Measurements from ENCODE around the gene OTOG. TPM values are rescaled to one million over a fixed set of nuclear protein-coding genes. Genes with fewer than 3 reads are reported as not detected.

OTOG gene
- total RNA-seq, 1 donor from 2014 or later, result not detected

GRCh38 chr11:17572791-17573460 is 25.9 kb downstream of the OTOG start:
- H3K27ac Mint-ChIP-seq (ENCODE audit: unreplicated experiment), result no peak overlapping the region
- H3K27me3 Mint-ChIP-seq (ENCODE audit: low read depth), result peaks cover 30% of the 10 kb centered on the region
- no peak overlapping the region for H3K4me3 Mint-ChIP-seq (ENCODE audit: unreplicated experiment)
- no peaks in the 10 kb centered on the region for H3K4me1 Mint-ChIP-seq (ENCODE audit: low read depth)
- no peak for TF ChIP-seq CTCF (IDR thresholded peaks at IDR 0.05)
- H3K9me3 Mint-ChIP-seq (ENCODE audit: low read depth), result no peaks in the 10 kb centered on the region
- no peak for DNase-seq (ENCODE audit: low spot score)
- no peaks in the 10 kb centered on the region for H3K36me3 Mint-ChIP-seq (ENCODE audit: low read depth)

- H3K9me3 Mint-ChIP-seq (ENCODE audit: low read depth), result no peaks in the 10 kb centered on the region
- no peaks in the 10 kb centered on the region for H3K36me3 Mint-ChIP-seq (ENCODE audit: low read depth)
- H3K4me3 Mint-ChIP-seq (ENCODE audit: unreplicated experiment), result no peak overlapping the region
- no peak overlapping the region for H3K27ac Mint-ChIP-seq (ENCODE audit: unreplicated experiment)
- no peak for DNase-seq (ENCODE audit: low spot score)
- no peaks in the 10 kb centered on the region for H3K4me1 Mint-ChIP-seq (ENCODE audit: low read depth)
- no peak for TF ChIP-seq CTCF (IDR thresholded peaks at IDR 0.05)
- H3K27me3 Mint-ChIP-seq (ENCODE audit: low read depth), result peaks cover 33% of the 10 kb centered on the region
These were observed 26.5 kb downstream of the OTOG start for GRCh38 chr11:17573526-17573925.

- Mint-ChIP-seq H3K4me3 (ENCODE audit: unreplicated experiment) (no peak overlapping the region), H3K9me3 (ENCODE audit: low read depth) (no peaks in the 10 kb centered on the region), H3K36me3 (ENCODE audit: low read depth) (no peaks in the 10 kb centered on the region), H3K27me3 (ENCODE audit: low read depth) (peaks cover 32% of the 10 kb centered on the region), H3K27ac (ENCODE audit: unreplicated experiment) (no peak overlapping the region), H3K4me1 (ENCODE audit: low read depth) (no peaks in the 10 kb centered on the region)
- no peak for TF ChIP-seq CTCF (IDR thresholded peaks at IDR 0.05)
- no peak for DNase-seq (ENCODE audit: low spot score)
These were observed 27.4 kb downstream of the OTOG start for GRCh38 chr11:17574141-17575091.

- no peak for DNase-seq (ENCODE audit: low spot score)
- Mint-ChIP-seq H3K27ac (ENCODE audit: unreplicated experiment) (no peak overlapping the region), H3K4me3 (ENCODE audit: unreplicated experiment) (no peak overlapping the region), H3K9me3 (ENCODE audit: low read depth) (no peaks in the 10 kb centered on the region), H3K4me1 (ENCODE audit: low read depth) (no peaks in the 10 kb centered on the region), H3K36me3 (ENCODE audit: low read depth) (no peaks in the 10 kb centered on the region), H3K27me3 (ENCODE audit: low read depth) (peaks cover 37% of the 10 kb centered on the region)
- no peak for TF ChIP-seq CTCF (IDR thresholded peaks at IDR 0.05)
These were observed 28.7 kb downstream of the OTOG start for GRCh38 chr11:17575431-17576425.

All from chondrocyte (in vitro differentiated cells).